ENCODE data around the gene SLC35F6.
A peak's percentile ranks its signal among the peaks of the same experiment; 100 is the strongest.
"Not testable (repeated sequence)": the region's sequence is repeated elsewhere in the genome, so short reads cannot be mapped to it uniquely, and the experiment has no call there.

Gene SLC35F6

GRCh38 chr2:26756337-26756736 is 7.7 kb upstream of the SLC35F6 start:
- DNase-seq (ENCODE audit: low spot score): peak; percentile 60

GRCh38 chr2:26757873-26758789 is 6.0 kb upstream of the SLC35F6 start:
- peak; percentile 97 for DNase-seq (ENCODE audit: low spot score)

- DNase-seq (ENCODE audit: low spot score): no peak
These were observed 5.2 kb upstream of the SLC35F6 start for GRCh38 chr2:26758790-26759321.

- DNase-seq (ENCODE audit: low spot score): no peak
These were observed 4.2 kb upstream of the SLC35F6 start for GRCh38 chr2:26759845-26760244.

- DNase-seq (ENCODE audit: low spot score): not testable (repeated sequence)
These were observed 3.1 kb upstream of the SLC35F6 start for GRCh38 chr2:26760991-26761390.

GRCh38 chr2:26763019-26763418 is 1.1 kb upstream of the SLC35F6 start:
- no peak for DNase-seq (ENCODE audit: low spot score)

GRCh38 chr2:26764906-26765305 is 822 bp downstream of the SLC35F6 start:
- peak; percentile 11 for DNase-seq (ENCODE audit: low spot score)

GRCh38 chr2:26765475-26766200 is 1.6 kb downstream of the SLC35F6 start:
- DNase-seq (ENCODE audit: low spot score): no peak

- DNase-seq (ENCODE audit: low spot score): no peak
These were observed 3.0 kb downstream of the SLC35F6 start for GRCh38 chr2:26767129-26767528.

GRCh38 chr2:26767894-26768487 is 3.9 kb downstream of the SLC35F6 start:
- DNase-seq (ENCODE audit: low spot score): no peak

- no peak for DNase-seq (ENCODE audit: low spot score)
These were observed 4.6 kb downstream of the SLC35F6 start for GRCh38 chr2:26768759-26769088.

- DNase-seq (ENCODE audit: low spot score): no peak
These were observed 5.1 kb downstream of the SLC35F6 start for GRCh38 chr2:26769089-26769761.

GRCh38 chr2:26770986-26771586 is 7.0 kb downstream of the SLC35F6 start:
- no peak for DNase-seq (ENCODE audit: low spot score)

GRCh38 chr2:26772064-26773001 is 8.2 kb downstream of the SLC35F6 start:
- DNase-seq (ENCODE audit: low spot score): no peak

- DNase-seq (ENCODE audit: low spot score): no peak
These were observed 12.2 kb downstream of the SLC35F6 start for GRCh38 chr2:26776195-26776800.

GRCh38 chr2:26778098-26778497 is 14.0 kb downstream of the SLC35F6 start:
- no peak for DNase-seq (ENCODE audit: low spot score)

- DNase-seq (ENCODE audit: low spot score): no peak
These were observed 14.4 kb downstream of the SLC35F6 start for GRCh38 chr2:26778507-26778906.

GRCh38 chr2:26780203-26780760 is 16.2 kb downstream of the SLC35F6 start:
- no peak for DNase-seq (ENCODE audit: low spot score)

- DNase-seq (ENCODE audit: low spot score): no peak
These were observed 19.0 kb downstream of the SLC35F6 start for GRCh38 chr2:26782876-26783704.

Measured in kidney capillary endothelial cell (primary cell).